Astrocyte (in vitro differentiated cells and primary cell): Measurements from ENCODE around the gene KMT2C. TPM values are rescaled to one million over a fixed set of nuclear protein-coding genes. Genes with fewer than 3 reads are reported as not detected.
A peak's percentile ranks its signal among the peaks of the same experiment; 100 is the strongest.

Source experiments
- DNase-seq: peaks from one replicate; pipeline ENCODE4 v3.0.0-alpha.2; 2010; ENCODE audit warnings: low read depth
- FAIRE-seq: peaks from 2 replicates; lab custom pipeline; 2011; peaks lifted over from hg19 to GRCh38; lab: Jason Lieb, UNC
- H2AFZ ChIP-seq: 2 replicates; pipeline ENCODE4 v1.6.0; 2012; ENCODE audit warnings: low read depth, low read length, inconsistent platforms
- H3K27ac ChIP-seq: 2 replicates; pipeline ENCODE4 v1.5.1; 2011; ENCODE audit warnings: low read depth, low read length, inconsistent platforms
- H3K27me3 ChIP-seq: 2 replicates; pipeline ENCODE4 v1.6.0; 2011; ENCODE audit warnings: low read length, inconsistent platforms; ENCODE audit not compliant: insufficient read depth
- H3K36me3 ChIP-seq: 2 replicates; pipeline ENCODE4 v1.5.1; 2011; ENCODE audit warnings: low read length, inconsistent platforms; ENCODE audit not compliant: insufficient read depth
- H3K4me1 ChIP-seq: 2 replicates; pipeline ENCODE4 v1.5.1; 2011; ENCODE audit warnings: low read length, inconsistent platforms; ENCODE audit not compliant: insufficient read depth
- H3K4me2 ChIP-seq: 2 replicates; pipeline ENCODE4 v1.6.0; 2012; ENCODE audit warnings: low read length, inconsistent platforms
- H3K4me3 ChIP-seq: 2 replicates; pipeline ENCODE4 v1.5.1; 2011; ENCODE audit warnings: low read depth, mild to moderate bottlenecking, low read length, inconsistent platforms; ENCODE audit not compliant: insufficient read depth
- H3K79me2 ChIP-seq: 2 replicates; pipeline ENCODE4 v1.6.0; 2012; ENCODE audit warnings: mild to moderate bottlenecking, low read length, inconsistent platforms; ENCODE audit not compliant: insufficient read depth
- H3K9ac ChIP-seq: 2 replicates; pipeline ENCODE4 v1.6.0; 2012; ENCODE audit warnings: mild to moderate bottlenecking, low read length, inconsistent platforms
- H3K9me3 ChIP-seq: 2 replicates; pipeline ENCODE4 v1.5.1; 2012; ENCODE audit warnings: low read depth, mild to moderate bottlenecking, low read length, inconsistent platforms; ENCODE audit not compliant: insufficient read depth
- H4K20me1 ChIP-seq: 2 replicates; pipeline ENCODE4 v1.6.0; 2012; ENCODE audit warnings: low read length, inconsistent platforms; ENCODE audit not compliant: insufficient read depth
- H3K27ac Mint-ChIP-seq: one replicate; pipeline ENCODE4 v1.8.0; 2021; ENCODE audit warnings: mild to moderate bottlenecking, mixed read lengths; ENCODE audit not compliant: unreplicated experiment
- H3K27me3 Mint-ChIP-seq: one replicate; pipeline ENCODE4 v1.8.0; 2021; ENCODE audit warnings: low read depth, mixed read lengths; ENCODE audit not compliant: unreplicated experiment
- H3K36me3 Mint-ChIP-seq: one replicate; pipeline ENCODE4 v1.8.0; 2021; ENCODE audit warnings: low read depth, mixed read lengths; ENCODE audit not compliant: unreplicated experiment
- H3K4me1 Mint-ChIP-seq: one replicate; pipeline ENCODE4 v1.8.0; 2021; ENCODE audit warnings: low read depth, mixed read lengths; ENCODE audit not compliant: unreplicated experiment
- H3K4me3 Mint-ChIP-seq: one replicate; pipeline ENCODE4 v1.8.0; 2021; ENCODE audit warnings: mild to moderate bottlenecking, moderate library complexity, mixed read lengths; ENCODE audit not compliant: unreplicated experiment
- H3K9me3 Mint-ChIP-seq: one replicate; pipeline ENCODE4 v1.8.0; 2021; ENCODE audit warnings: mild to moderate bottlenecking, mixed read lengths; ENCODE audit not compliant: unreplicated experiment
- CTCF ChIP-seq: IDR thresholded peaks from 2 replicates; pipeline ENCODE4 v1.5.1; 2011; ENCODE audit warnings: low read depth, mild to moderate bottlenecking, inconsistent platforms, low read length, moderate library complexity; ENCODE audit not compliant: insufficient read depth
- EZH2 ChIP-seq: IDR thresholded peaks from 2 replicates; pipeline ENCODE4 v1.6.1; 2012; ENCODE audit warnings: mild to moderate bottlenecking, low read length, inconsistent platforms; ENCODE audit not compliant: insufficient read depth
- total RNA-seq: library from RNA; stranded (reverse); gene quantifications from 2 replicates; pipeline ENCODE4 v1.2.1, GENCODE V29; 2021

Gene KMT2C
- total RNA-seq, 1 donor from 2014 or later = 59.0 TPM

- Mint-ChIP-seq H3K4me1 (peaks cover 8% of the 10 kb centered on the region), H3K9me3 (peaks cover 7% of the 10 kb centered on the region), H3K27me3 (no peaks in the 10 kb centered on the region), H3K4me3 (no peak overlapping the region), H3K27ac (no peak overlapping the region), H3K36me3 (peaks cover 8% of the 10 kb centered on the region)
- H3K9ac ChIP-seq = no peak overlapping the region
- H2AFZ ChIP-seq = no peak overlapping the region
- H3K9me3 ChIP-seq = no peaks in the 10 kb centered on the region
- no peaks in the 10 kb centered on the region for H3K27me3 ChIP-seq
- FAIRE-seq (no peak), DNase-seq (no peak)
- H3K4me2 ChIP-seq = no peak overlapping the region
- H3K27ac ChIP-seq = no peak overlapping the region
- no peak for TF ChIP-seq EZH2
- TF ChIP-seq CTCF = no peak
- no peak overlapping the region for H3K4me3 ChIP-seq
- peaks cover 2% of the 10 kb centered on the region for H3K4me1 ChIP-seq
- H3K79me2 ChIP-seq = peaks cover 95% of the 10 kb centered on the region
- no peaks in the 10 kb centered on the region for H3K36me3 ChIP-seq
- H4K20me1 ChIP-seq = peaks cover 84% of the 10 kb centered on the region
These were observed 16.1 kb downstream of the KMT2C start for GRCh38 chr7:152419473-152420429.

GRCh38 chr7:152414779-152415178 lies 21.0 kb downstream of the KMT2C start:
- Mint-ChIP-seq H3K9me3 (no peaks in the 10 kb centered on the region), H3K27ac (no peak overlapping the region), H3K4me3 (no peak overlapping the region), H3K4me1 (peaks cover 5% of the 10 kb centered on the region), H3K27me3 (no peaks in the 10 kb centered on the region), H3K36me3 (no peaks in the 10 kb centered on the region)
- TF ChIP-seq EZH2 (no peak), CTCF (no peak)
- Histone ChIP-seq H3K4me3 (no peak overlapping the region), H2AFZ (no peak overlapping the region), H3K36me3 (no peaks in the 10 kb centered on the region), H3K4me1 (no peaks in the 10 kb centered on the region), H4K20me1 (peaks cover 67% of the 10 kb centered on the region), H3K9me3 (no peaks in the 10 kb centered on the region), H3K4me2 (no peak overlapping the region), H3K79me2 (peaks cover 90% of the 10 kb centered on the region), H3K9ac (no peak overlapping the region), H3K27me3 (no peaks in the 10 kb centered on the region), H3K27ac (no peak overlapping the region)
- FAIRE-seq (no peak), DNase-seq (no peak)

- no peaks in the 10 kb centered on the region for H3K36me3 Mint-ChIP-seq
- H3K9me3 ChIP-seq = no peaks in the 10 kb centered on the region
- H4K20me1 ChIP-seq = peaks cover 56% of the 10 kb centered on the region
- H3K4me1 Mint-ChIP-seq = peaks cover 5% of the 10 kb centered on the region
- no peak for TF ChIP-seq CTCF
- TF ChIP-seq EZH2 = no peak
- H3K4me3 ChIP-seq = no peak overlapping the region
- no peak for FAIRE-seq
- H3K27ac Mint-ChIP-seq = no peak overlapping the region
- H3K27me3 ChIP-seq = no peaks in the 10 kb centered on the region
- H3K79me2 ChIP-seq = peaks cover 84% of the 10 kb centered on the region
- H3K27me3 Mint-ChIP-seq = no peaks in the 10 kb centered on the region
- no peak overlapping the region for H3K27ac ChIP-seq
- no peaks in the 10 kb centered on the region for H3K36me3 ChIP-seq
- H3K4me3 Mint-ChIP-seq = peak overlapping the region; percentile 41
- H3K4me1 ChIP-seq = no peaks in the 10 kb centered on the region
- no peak overlapping the region for H3K9ac ChIP-seq
- H3K4me2 ChIP-seq = peak overlapping the region; percentile 27
- DNase-seq = no peak
- no peak overlapping the region for H2AFZ ChIP-seq
- peaks cover 3% of the 10 kb centered on the region for H3K9me3 Mint-ChIP-seq
These were observed 24.4 kb downstream of the KMT2C start for GRCh38 chr7:152411389-152411788.
